ENCODE results near the gene IL10. TPM values are rescaled to one million over a fixed set of nuclear protein-coding genes. Genes with fewer than 3 reads are reported as not detected.

IL10 gene
- total RNA-seq, 1 experiment from 2014 or later = not detected

DNA sequence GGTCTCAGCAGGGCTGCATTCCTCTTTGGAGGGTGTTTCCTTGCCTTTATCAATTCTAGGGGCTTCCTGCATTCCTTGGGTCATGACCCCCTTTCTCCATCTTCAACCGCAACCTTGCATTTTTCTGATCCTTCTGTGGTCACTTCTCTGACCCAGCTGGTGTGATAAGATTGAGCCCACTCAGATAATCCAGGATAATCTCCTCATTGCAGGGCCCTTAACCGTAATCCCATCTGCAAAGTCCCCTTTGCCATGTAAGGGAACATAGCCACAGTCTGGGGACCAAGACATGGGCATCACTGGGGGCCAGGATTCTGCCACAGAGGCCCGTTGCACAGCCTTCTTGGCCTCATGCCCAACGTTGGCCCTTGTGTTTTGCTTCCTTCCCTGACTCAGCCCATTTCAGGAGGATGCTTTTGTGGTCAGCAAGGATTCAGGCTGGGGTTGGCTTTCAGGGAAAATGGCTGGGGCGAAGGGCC is 36.7 kb downstream of the IL10 start:
- peak; percentile 47 for DNase-seq (ENCODE audit: low spot score)

DNA sequence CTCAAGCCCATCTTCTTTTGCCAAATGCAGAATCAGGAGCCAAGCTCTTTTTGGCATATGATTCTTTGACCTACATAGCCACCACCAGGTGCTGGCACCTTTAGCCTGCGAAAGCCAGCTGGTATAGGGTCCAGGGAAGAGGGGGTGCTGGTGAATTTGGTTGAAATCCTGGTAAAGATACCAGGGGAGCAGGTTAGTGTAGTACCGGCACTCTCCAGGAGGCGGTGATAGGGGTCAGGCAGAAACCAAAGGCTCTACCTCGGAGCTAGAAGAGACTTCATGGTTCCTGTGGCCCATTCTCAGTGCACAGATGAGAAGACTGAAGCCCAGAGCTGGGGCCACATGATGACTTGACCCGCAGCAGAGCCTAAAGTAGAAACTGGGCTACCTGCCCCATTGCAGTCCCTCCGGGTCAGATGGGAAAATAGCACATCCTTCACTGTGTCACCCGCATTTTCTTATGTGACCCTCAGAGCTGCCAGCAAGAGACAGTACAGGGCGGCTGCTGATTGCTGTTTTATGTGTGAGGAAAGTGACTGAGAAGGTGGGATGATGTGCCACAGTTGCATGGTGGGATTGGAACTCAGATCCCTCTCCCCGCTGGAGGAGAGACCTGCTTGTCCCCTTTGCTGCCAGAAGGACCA is 37.7 kb downstream of the IL10 start:
- peak; percentile 50 for DNase-seq (ENCODE audit: low spot score)

DNA sequence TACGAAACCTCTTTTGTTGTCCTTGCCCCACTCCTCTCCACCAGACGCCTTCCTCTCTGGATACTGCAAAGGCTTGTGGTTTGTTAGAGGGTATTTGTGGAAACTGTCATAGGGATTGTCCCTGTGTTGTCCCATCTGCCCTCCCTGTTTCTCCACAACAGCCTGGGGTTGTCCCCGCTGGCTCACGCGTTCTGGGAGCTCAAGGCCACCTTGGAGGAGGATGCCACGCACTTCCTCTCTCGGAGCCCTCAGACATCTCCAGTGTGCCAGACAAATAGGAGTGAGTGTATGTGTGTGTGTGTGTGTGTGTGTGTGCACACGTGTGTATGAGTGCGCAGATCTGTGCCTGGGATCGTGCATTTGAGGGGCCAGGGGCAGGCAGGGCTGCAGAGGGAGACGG is 39.3 kb downstream of the IL10 start:
- DNase-seq (ENCODE audit: low spot score) = no peak

DNA sequence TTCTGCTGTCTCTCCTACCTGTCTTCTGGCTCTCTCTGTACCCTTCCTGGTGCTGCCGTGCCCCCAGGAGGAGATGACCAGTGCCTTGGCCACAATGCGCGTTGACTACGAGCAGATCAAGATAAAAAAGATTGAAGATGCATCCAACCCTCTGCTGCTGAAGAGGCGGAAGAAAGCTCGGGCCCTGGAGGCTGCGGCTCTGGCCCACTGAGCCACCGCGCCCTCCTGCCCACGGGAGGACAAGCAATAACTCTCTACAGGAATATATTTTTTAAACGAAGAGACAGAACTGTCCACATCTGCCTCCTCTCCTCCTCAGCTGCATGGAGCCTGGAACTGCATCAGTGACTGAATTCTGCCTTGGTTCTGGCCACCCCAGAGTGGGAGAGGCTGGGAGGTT is 39.8 kb downstream of the IL10 start:
- DNase-seq (ENCODE audit: low spot score) = no peak

DNA sequence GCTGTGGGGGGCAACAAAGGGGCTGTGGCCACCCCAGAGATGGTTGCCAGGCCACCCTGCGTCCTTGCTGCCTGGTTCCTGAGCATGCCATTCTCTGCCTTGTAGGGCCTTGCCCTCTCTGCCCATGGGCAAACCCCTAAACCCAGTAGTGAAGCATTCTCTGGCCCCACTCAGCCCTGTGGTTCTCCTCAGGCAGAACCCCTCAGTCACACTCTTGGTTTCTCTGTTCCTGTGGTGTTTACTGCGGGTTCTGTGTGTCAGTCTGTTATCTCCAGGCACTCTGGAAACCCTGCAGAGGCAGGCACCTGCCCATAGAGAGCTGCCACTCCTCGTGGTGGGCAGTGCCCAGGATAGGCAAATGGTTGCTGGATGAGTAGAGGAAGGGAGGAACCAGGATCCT is 42.8 kb downstream of the IL10 start:
- DNase-seq (ENCODE audit: low spot score) = no peak

DNA sequence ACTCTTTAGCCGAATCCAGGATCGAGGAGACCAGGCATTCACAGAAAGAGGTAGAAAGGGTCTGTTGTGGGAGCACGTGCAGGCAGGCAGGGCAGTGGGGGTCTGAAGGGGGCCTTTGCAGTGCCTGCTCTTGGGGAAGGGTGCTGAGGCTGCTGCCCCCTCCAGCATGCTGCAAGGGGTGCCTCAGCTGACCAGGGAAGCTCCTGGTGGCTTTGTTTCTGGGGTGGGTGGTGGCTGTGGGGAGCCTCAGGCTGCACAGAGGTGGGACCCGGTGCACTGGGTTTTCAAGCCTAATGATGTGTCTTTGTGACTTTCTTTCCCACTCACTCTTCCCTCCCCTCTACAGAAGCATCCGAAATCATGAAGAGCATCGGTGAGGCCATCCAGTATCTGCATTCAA is 43.2 kb downstream of the IL10 start:
- DNase-seq (ENCODE audit: low spot score) = no peak

DNA sequence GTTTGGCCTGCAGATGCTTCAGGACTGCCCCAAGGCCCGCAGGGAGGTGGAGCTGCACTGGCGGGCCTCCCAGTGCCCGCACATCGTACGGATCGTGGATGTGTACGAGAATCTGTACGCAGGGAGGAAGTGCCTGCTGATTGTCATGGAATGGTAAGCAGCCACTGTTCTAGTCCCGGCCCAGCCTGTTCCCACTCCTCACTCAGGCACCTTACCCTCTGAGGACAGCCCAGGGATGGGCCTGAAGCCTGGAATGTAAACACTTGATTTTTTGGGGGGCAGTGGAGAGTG is 43.7 kb downstream of the IL10 start:
- DNase-seq (ENCODE audit: low spot score) = no peak

DNA sequence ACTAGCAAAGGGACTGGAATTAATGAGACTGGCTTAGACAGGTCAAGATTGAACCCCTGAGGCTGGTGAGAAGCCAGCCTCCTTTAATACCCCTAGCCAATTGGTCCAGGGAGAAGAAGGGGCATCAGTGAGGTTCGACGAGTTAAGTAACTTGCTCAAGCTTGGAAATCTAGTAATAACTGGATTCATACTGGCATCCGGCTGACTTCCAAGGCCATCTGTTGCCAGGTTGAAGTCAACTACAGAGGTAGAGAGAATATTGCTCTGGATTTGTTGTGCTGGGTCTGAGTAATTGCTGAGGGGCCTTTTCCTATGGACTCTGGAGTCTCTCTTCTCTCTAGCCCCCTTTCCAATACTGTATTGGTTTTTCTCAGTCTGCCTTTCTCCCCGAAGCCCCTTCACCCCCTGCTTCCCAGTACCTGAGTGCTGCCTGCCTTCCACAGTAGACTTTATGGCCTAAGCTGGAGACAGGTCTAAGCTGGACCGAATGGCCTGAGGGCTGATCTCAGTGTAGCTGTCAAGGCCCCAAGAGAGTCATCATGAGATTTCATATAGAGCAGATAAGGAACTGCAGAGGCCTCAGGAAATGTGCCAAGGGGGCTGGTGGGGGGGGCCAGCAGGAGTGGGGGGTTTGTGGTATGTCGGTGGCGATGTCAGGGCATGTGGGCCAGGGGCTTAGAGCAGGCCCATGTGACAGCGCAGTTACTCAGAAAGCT is 44.2 kb downstream of the IL10 start:
- DNase-seq (ENCODE audit: low spot score) = no peak

DNA sequence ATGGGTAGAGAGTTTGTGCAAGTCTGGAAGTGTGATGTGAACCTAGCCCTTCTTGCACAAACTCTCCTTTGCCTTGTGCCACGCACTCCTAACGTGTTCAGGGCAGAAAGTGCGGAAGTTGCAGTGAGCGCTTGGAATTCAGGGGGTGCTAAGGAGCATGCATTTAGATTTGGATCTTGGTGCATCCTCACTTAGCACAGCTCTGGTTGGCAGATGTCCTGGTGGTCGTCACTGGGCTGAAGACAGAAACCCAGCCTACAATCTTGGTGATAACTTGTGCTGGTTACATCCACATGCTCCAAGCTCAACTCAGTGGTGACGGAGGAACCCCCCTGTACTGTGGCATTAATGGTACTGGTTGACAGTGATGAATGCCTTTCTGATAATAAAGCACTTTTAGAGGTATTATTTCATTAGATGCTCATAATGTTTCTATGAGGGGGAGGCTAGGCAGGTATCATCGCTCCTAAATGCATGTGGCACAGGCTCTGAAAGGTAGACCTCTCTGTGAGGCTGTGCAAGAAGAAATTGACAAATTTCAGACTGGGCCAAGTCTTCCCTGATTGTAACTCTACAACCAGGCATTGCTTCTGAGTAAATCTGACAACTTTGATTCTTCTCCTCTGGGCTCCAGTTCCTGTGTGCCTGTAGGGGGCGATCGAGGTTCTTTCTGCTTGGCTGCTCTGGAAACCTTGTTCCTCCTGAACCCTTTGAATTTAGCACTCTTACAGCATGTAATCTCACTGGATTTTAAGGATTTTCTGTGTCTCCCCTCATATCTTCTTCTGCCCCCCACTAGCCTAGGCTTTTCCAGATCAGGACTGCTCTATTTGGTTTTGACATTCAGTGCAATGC is 47.0 kb downstream of the IL10 start:
- DNase-seq (ENCODE audit: low spot score) = no peak

DNA sequence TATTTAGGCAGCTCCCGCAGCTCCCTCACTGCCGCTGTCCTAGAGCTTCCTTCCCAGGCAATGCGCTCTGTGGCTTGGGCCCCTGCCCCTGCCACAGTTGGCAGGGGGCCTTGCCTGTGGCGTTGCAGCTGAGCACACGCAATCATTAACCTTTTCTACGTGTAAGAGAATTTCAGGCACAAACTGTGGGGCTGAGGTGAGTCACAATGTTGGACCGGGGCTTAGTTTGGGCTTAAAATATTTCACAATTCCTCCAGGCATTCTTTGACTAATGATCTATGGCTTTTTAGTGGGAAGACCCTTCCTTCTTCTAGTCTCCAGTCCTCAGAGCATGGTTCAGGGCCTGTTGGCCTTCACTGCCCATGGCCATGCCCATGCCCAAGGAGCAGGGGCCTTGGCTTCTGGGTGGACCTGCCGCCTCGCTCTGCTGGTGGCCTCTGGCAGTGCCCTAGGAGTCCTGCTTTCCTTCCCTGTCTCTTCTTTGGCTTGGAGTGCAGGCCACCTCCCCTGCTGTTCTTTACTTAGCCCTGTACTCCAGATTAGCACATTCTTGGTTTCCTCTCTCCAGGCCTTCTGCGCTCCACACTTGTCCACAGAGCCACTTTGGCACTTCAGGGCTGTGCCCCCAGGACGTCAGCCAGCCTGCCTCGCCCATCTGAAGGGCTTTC is 48.4 kb downstream of the IL10 start:
- peak; percentile 39 for DNase-seq (ENCODE audit: low spot score)

DNA sequence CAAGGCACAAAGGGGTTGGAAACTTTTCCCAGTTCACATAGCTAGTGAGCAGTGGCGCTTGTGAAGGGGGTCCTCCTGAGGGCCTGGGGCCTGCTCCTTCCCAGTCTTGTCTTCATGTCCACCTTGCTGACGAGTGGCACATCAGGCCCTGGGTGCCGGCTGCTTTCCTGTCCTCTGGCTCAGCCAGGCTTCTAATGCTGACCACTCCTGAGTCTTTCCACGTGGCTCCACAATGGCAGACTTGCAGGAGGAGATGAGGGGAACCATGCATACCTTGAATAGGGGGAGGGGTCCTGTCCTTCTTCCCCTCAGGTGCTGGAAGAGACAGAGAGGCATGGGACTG is 48.9 kb downstream of the IL10 start:
- no peak for DNase-seq (ENCODE audit: low spot score)

DNA sequence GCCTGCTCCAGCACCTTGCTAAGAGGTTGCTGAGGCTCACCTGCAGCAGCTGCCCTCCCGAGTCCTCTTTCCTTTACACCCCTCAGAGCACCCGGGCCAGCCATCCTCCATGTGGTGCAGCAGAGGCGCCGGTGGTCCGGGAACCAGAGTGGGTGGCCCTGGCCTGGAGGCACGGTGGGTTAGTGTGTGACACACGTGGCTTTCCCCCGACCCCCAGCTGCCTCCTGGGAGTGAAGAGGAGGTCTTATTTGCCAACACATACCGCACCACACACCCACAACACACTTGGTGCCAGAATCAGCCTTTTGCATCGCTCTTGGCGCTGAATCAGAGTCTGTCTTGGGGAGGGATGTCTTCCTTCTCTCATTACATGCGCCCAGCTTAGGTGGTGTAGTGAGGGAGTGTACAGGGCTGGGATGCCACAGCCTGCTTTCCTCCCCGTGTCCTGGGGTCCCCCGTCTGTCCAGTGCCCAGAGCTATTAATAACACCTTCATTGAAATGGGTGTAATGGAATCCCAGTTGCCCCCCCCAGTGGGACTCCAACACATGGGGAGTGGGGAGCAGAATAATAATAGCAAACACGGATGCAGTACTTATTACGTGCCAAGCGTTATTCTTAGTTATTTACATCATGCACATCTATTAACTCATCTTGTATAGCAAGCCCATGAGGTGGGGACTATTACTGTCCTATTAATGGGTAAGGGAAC is 49.4 kb downstream of the IL10 start:
- DNase-seq (ENCODE audit: low spot score) = no peak

DNA sequence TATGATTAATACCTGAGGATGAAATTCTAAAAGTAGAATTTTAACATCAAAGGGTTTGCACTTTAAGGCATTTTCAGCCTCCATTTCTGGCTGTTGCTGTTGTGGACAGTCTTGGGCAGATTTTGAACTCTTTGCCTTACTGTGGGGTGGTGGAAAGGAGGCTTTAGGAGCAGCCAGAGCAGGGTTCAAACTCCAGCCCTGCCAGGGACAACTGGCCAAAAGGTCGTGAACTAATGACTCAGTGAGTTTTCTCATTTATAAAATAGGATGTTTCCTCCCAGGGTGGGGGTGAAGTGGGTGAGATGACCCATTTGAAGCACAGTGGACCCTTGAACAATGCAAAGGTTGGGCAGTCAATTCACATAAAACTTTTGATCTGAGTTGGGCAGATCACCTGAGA is 50.8 kb downstream of the IL10 start:
- DNase-seq (ENCODE audit: low spot score) = no peak

DNA sequence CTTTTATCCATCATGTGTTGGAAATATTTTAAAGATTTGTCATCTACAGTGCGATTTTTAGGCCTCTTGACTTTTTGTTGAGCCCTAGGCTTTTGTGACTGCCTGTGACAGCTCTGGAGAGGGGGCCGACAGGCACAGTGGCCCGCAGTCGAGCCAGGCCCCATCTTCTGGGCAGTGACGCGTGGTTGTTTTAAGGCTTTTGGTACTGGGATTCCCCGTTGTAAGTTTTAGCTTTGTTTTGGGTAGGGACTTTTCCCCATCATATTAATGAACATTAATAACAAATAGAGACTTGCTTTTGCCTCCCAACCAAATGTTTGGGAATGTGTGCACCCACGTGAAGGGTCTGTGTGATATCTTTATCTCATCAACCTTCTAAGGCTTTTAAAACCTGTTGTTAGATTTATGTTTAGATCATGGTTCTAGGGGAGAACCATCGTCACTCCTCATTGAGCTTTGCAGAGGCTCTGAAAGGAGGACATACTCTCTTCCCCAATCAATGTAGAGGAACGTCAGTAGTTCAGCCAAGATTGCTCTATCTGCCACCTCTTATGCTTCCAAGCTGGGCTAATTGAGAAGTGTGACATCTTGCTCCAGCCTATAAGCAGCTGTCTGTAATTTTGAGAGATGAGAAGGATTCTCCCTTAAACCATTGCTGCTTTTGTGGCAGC is 53.0 kb downstream of the IL10 start:
- DNase-seq (ENCODE audit: low spot score) = no peak

DNA sequence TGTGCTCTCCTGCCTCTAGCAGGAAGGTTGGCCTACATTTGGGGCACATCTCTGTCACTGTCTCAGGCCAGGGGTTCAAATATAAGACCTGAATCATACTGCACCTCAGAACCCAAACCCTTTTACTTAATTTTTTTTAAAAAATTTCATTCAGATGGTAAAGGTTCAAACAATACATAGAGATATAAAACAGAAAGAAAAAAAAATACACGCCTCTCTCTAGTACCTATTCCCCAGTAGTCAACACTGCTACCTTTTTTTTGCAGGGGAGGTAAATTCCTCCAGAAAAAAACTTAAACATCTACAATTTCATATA is 54.7 kb downstream of the IL10 start:
- DNase-seq (ENCODE audit: low spot score) = no peak

Other genes starting within 250 kb of the IL10 start
- gene EIF2D, start 160.0 kb downstream of the IL10 start, total RNA-seq (2014; rRNA removed; shearing (Covaris generic)) = 53.6 and 54.7 TPM in 2 replicates
- gene DYRK3, start 137.0 kb downstream of the IL10 start, total RNA-seq (2014; rRNA removed; shearing (Covaris generic)) = 26.8 and 32.8 TPM in 2 replicates
- 46.9 and 48.6 TPM in 2 replicates for gene MAPKAPK2, start 87.6 kb downstream of the IL10 start, total RNA-seq (2014; rRNA removed; shearing (Covaris generic))
- not detected in 2 replicates for gene IL19, start 1.7 kb downstream of the IL10 start, total RNA-seq (2014; rRNA removed; shearing (Covaris generic))
- gene IL20, start 93.1 kb upstream of the IL10 start, total RNA-seq (2014; rRNA removed; shearing (Covaris generic)) = not detected in 2 replicates
- not detected in 2 replicates for gene IL24, start 124.9 kb upstream of the IL10 start, total RNA-seq (2014; rRNA removed; shearing (Covaris generic))
- 3.6 and 4.0 TPM in 2 replicates for gene FCMR, start 149.4 kb upstream of the IL10 start, total RNA-seq (2014; rRNA removed; shearing (Covaris generic))
- not detected in 2 replicates for gene PIGR, start 174.0 kb upstream of the IL10 start, total RNA-seq (2014; rRNA removed; shearing (Covaris generic))
- gene FCAMR, start 198.0 kb upstream of the IL10 start, total RNA-seq (2014; rRNA removed; shearing (Covaris generic)) = not detected in 2 replicates